Mononuclear cell (primary cell): ENCODE data around the gene PTCD1. TPM values are rescaled to one million over a fixed set of nuclear protein-coding genes. Genes with fewer than 3 reads are reported as not detected.
"Not testable (repeated sequence)": the region's sequence is repeated elsewhere in the genome, so short reads cannot be mapped to it uniquely, and the experiment has no call there.

ENCODE experiments used
- H3K27me3 ChIP-seq: 2 replicates; pipeline ENCODE4 v1.6.0; 2011; ENCODE audit warnings: low read length, control low read depth; ENCODE audit not compliant: insufficient read depth
- H3K4me1 ChIP-seq: 2 replicates; pipeline ENCODE4 v1.5.1; 2011; ENCODE audit warnings: mild to moderate bottlenecking, low read length, control low read depth; ENCODE audit not compliant: insufficient read depth
- H3K4me3 ChIP-seq: 2 replicates; pipeline ENCODE4 v1.5.1; 2011; ENCODE audit warnings: mild to moderate bottlenecking, low read length, moderate library complexity
- H3K9me3 ChIP-seq: 2 replicates; pipeline ENCODE4 v1.5.1; 2011; ENCODE audit warnings: low read depth, mild to moderate bottlenecking, control low read depth, low read length
- total RNA-seq: library from RNA; depleted of rRNA; stranded (reverse); fragments of >200 nt; gene quantifications from one replicate; pipeline ENCODE4 v1.2.3, GENCODE V29; 2012

Gene PTCD1
- total RNA-seq, 1 donor: 3.1 TPM

DNA sequence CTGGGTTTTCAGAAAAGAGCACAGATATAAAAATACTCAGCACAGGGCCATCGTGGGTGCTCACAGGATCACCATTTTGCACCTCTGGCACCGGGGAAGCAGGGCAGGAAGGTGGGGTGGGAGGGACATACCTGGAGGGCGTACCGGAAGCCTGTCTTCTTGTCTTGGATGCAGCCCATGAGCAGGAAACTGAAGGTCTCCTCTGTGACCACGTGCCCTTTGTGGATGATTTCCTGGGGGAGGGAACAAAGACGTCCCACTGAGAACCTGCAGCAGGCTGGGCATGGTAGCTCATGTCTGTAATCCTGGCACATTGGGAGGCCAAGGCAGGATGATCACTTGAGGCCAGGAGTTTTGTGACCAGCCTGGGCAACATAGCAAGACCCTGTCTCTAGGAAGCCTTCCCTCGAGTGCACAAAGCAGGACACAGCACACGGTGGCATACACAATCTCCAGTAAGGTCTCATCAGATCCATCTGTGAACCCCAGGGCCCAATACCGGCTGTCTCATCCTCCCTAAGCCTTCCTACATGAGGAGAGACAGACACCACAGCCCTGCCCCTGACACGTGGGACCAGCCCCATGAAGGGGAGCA is 9.5 kb downstream of the PTCD1 start:
- Histone ChIP-seq H3K27me3 (no peaks in the 10 kb centered on the region), H3K4me3 (no peak overlapping the region), H3K4me1 (no peaks in the 10 kb centered on the region), H3K9me3 (no peaks in the 10 kb centered on the region)

DNA sequence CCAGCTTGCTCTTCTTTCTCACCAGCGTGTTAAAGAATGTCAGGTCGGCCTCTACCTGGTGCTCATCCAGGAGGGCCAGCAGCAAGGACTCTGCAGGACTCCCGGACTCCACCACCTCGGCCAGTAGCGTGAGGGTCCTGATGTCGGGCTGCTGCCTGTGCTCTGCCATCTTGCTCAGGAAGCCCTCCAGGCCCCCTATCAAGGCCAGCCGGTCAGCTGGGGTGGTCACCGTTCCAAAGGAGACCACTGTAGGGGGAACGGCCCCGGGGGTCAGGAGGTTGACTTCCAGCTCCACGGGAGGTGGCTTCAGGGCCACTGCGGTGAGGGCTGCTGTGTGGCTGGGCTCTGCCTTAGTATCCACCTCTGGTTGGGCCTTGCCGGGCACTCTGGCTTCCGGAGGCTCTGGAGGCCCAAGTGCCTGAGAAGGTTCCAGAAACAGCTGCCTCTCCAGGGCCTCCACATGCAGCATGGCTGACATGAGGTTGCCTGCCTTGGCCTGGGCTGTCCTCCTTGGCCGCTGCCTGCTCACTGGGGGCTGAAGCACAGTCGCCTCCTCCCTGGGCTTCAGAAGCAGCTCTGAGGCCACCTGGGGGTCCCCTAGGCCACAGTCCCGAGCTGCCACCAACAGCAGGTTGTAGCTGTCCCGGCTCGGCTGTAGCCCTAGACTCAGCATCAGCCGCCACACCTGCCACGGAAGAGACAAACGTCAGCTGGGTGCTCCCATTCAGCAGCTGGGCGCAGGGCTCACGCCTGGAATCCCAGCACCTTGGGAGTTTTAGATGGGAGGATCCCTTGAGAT is 13.5 kb downstream of the PTCD1 start:
- Histone ChIP-seq H3K4me3 (no peak overlapping the region), H3K4me1 (no peaks in the 10 kb centered on the region), H3K9me3 (no peaks in the 10 kb centered on the region), H3K27me3 (no peaks in the 10 kb centered on the region)

DNA sequence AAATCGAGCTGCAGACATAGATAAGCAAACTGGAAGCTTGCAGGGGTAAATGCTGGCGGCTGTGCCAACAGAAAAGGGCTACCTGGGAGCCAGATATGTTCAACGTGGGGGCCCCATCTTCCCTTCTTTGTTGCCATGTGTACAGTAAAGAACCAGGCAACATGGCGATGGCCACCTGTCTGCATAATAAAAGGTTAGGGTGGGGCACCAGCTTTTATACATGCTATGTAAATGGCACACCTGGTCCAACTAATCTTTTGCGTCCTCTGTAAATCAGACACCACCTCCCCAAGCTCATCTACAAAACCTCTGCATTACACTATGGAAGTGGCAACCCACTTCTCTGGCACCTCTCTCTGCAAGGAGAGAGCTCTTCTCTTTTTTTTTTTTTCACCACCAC is 16.0 kb downstream of the PTCD1 start:
- Histone ChIP-seq H3K4me3 (no peak overlapping the region), H3K27me3 (no peaks in the 10 kb centered on the region), H3K4me1 (no peaks in the 10 kb centered on the region), H3K9me3 (no peaks in the 10 kb centered on the region)

DNA sequence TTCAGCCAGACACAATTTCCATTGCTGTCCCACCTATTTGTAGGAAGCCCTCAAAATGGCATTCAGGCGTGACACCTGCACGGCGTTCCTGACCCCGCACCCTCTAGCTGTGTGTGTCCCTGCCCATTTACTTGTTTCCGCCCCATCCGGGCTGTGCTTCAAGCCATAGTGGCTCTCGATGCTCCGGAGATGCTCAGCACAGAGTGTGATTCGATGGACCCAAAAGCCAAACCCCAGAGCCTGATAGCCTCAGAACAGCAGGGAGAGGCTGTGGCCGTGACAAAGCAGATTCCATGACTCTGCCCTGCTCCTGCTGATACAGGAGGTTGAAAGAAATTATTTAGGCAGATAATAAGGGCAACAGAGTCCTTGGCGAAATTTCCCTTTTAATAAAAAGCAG is 16.4 kb downstream of the PTCD1 start:
- H3K4me1 ChIP-seq: no peaks in the 10 kb centered on the region
- no peak overlapping the region for H3K4me3 ChIP-seq
- no peaks in the 10 kb centered on the region for H3K9me3 ChIP-seq
- no peaks in the 10 kb centered on the region for H3K27me3 ChIP-seq

DNA sequence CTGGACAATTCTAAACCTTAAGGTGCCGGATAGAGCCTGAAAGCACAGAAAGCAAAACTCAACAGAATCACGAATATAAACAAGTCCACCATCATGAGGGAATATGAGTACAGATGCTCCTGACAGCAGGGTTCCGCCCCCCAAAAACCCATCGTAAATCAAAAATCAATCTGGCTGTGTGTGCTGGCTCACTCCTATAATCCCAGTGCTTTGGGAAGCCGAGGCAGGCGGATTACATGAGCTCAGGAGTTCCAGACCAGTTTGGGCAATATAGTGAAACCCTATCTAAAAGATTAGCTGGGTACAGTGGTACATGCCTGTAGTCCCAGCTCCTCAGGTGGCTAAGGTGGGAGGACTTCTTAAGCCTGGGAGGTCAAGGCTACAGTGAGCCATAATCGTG is 17.6 kb downstream of the PTCD1 start:
- Histone ChIP-seq H3K4me1 (no peaks in the 10 kb centered on the region), H3K9me3 (no peaks in the 10 kb centered on the region), H3K27me3 (no peaks in the 10 kb centered on the region), H3K4me3 (no peak overlapping the region)

DNA sequence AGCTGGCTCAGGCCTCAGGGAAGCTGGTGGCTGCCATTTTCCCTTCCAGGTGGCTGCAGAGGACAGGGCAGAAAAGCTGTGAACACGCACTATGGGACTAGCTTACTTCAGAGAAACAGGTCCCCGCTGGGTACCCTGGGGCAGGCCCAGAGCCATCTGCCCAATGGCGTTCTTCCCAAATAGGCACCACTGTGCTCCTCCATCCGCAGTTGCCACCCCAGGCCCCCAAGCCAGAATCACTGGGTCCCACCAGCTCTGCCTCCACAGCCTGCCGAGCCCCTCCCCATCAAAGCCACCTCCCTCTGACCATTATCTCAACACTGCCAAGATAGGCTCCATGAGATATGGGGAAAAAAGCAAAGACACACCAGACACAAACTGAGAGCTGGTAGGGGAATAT is 18.4 kb downstream of the PTCD1 start:
- Histone ChIP-seq H3K9me3 (no peaks in the 10 kb centered on the region), H3K27me3 (no peaks in the 10 kb centered on the region), H3K4me1 (no peaks in the 10 kb centered on the region), H3K4me3 (no peak overlapping the region)

DNA sequence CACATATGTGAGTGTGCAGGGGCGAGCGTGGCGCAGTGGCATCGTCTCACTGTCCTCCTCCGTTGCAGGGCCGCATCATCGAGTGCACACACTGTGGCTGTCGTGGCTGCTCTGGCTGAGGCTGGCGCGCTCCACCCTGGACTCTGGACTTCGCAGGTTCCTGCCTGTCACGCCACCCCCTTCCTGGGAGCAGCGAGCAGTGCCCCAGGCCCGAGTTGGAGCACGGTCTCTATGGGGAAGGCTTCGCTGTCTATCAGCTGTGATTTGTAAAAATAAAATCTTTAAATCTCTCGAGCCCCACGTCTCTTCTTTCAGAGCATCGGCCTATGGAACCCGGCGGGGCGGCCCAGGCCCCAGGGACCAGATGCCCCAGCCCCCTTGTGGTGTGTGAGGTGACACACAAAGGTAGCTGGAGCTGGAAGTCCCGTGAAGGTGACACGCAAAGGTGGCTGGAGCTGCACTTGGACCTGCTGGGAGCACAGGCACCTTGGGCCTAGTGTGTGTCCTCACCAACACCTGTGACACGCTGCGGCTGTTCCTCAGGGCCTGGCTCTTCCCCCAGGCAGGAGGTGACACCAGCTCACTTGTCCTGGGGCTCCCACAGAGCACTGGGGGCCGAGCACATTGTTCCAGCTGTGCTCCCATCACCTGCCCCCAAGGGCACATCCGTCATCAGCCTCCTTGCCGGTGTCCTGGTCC is 19.1 kb downstream of the PTCD1 start:
- Histone ChIP-seq H3K4me3 (no peak overlapping the region), H3K9me3 (no peaks in the 10 kb centered on the region), H3K4me1 (no peaks in the 10 kb centered on the region), H3K27me3 (no peaks in the 10 kb centered on the region)

DNA sequence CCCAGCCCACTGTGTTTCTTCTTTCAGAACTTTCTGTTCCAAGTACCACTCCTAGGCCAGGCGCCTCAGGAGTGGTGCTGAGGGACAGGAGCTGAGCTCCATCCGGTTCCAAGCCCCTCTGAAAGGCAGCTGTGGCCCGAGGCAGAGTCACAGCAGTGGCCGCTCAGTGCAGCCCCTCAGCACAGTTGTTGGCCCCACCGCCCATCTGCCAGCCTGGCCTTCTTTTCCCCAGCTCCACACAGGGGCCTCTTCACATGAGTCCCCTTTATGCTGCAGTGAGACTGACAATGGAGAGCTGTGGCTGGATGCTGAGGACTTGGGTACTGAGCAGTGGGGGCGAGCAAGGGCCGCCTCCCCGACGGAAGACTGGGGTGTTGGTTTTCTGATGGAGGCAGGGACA is 20.3 kb downstream of the PTCD1 start:
- no peak overlapping the region for H3K4me3 ChIP-seq
- no peaks in the 10 kb centered on the region for H3K4me1 ChIP-seq
- H3K27me3 ChIP-seq: no peaks in the 10 kb centered on the region
- H3K9me3 ChIP-seq: no peaks in the 10 kb centered on the region

DNA sequence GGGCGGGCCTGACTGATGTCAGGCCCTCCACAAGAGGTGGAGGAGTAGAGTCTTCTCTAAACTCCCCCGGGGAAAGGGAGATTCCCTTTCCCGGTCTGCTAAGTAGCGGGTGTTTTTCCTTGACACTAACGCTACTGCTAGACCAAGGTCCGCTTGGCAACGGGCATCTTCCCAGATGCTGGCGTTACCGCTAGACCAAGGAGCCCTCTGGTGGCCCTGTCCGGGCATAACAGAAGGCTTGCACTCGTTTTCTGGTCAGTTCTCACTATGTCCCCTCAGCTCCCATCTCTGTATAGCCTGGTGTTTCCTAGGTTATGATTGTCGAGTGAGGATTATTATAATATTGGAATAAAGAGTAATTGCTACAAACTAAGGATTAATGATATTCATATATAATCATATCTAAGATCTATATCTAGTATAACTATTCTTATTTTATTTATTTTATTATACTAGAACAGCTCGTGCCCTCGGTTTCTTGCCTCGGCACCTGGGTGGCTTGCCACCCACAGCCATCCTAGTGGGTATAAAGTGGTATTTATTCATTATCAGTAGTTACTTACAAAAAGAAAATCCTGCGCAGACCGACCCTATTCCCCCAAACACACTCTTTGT is 23.0 kb downstream of the PTCD1 start:
- not testable (repeated sequence) for H3K27me3 ChIP-seq, H3K9me3 ChIP-seq

DNA sequence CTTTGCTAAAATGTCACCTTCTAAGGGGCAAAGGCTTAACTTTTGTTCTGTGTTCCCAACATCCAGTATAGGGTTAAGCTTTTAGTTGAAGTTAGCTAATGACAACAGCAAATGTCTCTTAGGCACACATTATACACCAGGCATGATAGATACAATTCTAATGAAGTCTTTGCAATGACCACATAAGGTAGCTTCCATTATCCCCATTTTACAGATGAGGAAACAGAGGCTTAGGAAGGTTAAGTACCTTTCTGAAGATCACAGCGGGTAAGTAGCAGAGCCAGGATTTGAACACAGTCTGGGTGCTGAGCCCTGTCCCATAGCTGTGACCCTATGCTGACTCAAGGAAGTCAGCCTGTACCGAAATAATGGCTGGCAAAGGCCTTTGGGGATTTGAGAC is 28.0 kb downstream of the PTCD1 start:
- H3K4me3 ChIP-seq: no peak overlapping the region
- H3K9me3 ChIP-seq: no peaks in the 10 kb centered on the region
- H3K27me3 ChIP-seq: no peaks in the 10 kb centered on the region
- H3K4me1 ChIP-seq: peaks cover 31% of the 10 kb centered on the region

More for the DNA sequence above, 23.0 kb downstream of the PTCD1 start:
- not testable (repeated sequence) for H3K4me3 ChIP-seq, H3K4me1 ChIP-seq

DNA sequence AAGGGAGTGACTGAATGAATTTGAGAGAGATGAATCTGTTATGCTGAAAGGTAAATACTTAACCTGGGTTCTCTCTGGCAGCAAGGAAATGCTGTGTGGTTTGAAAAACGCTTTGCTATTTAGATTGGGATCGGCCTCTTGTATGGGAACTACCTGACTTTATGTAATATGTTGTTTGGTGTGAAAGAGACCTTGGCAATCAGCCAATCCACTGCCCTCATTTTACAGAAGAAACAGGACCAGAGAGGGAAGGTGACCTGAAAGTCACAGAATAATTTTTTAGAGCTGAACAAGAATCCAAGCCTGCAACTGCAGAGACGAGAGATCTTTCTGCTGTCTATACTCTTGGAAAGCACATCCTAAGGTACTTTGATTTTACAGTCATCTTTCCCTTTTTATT is 28.8 kb downstream of the PTCD1 start:
- Histone ChIP-seq H3K4me1 (peaks cover 31% of the 10 kb centered on the region), H3K27me3 (no peaks in the 10 kb centered on the region), H3K4me3 (peak overlapping the region; percentile 87), H3K9me3 (no peaks in the 10 kb centered on the region)

DNA sequence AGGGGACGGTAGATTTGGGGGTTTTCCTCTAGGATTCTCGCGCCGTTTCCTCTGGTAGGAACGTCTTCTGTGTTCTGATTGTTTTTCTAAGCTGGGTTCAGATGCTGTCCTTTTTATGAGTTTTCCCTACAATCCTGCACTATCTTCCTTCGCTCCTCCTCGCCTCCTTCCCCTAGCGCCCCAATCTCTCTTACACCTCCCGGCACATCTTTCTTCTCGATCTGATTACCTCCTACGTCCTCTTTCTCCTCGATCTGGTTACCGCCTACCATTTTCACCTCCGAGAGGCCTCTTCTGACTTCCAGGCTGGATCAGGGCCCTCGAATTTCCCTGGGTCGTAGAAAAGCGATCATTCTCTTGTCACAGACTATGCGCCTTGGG is 29.4 kb downstream of the PTCD1 start:
- H3K9me3 ChIP-seq: no peaks in the 10 kb centered on the region
- no peaks in the 10 kb centered on the region for H3K27me3 ChIP-seq
- peak overlapping the region; percentile 87 for H3K4me3 ChIP-seq
- peaks cover 31% of the 10 kb centered on the region for H3K4me1 ChIP-seq

DNA sequence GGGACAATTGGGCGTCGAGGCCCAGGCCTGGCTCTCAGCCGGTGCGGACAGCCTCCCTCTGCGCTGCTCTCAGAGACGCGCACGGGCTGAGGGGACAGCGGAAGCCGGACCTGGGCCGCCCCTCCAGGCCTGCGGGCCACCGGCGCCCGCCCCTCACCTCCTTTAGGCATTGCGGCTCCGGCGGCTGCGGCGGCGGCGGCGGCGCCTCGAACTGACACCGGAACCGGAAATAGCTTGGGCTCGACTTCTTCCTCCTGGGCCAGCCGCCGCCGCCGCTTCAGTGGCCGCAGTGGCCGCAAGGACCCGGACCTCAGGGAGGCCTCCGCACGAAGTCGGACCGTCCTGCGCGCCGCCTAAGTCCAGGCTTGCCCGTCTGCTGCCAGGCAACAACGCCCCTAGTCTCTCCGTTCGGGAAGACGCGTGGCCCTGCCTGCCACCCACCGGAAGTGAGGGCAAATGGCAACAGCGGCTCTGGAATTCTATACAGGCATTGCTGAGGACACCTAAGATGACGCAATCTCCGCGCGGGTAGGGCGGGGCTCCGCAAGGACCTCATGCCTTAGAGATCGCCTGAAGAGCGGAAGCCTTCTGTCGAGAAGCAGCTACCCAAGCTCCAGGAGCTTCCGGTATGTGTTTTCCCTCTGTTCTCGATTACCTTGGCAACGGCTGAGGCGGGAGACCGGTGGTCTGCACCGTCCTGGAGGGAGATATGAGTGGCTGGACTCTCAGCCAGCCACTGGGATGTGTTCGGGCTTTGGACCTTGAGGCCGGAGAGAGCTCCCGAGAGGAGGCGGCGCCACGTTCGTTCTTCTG is 30.0 kb downstream of the PTCD1 start, which contains the start of the genes BUD31 and PDAP1:
BUD31 (plus strand) TSS at position 591 of the 813 bp plus-strand sequence. CDS start 2,124 bp downstream, outside the sequence.
PDAP1 (minus strand) TSS at position 219 of the 813 bp plus-strand sequence; CDS start at position 170, 49 bp downstream.
- no peaks in the 10 kb centered on the region for H3K9me3 ChIP-seq
- peak within 1 kb of the TSS; percentile 87 for H3K4me3 ChIP-seq
- no peaks in the 10 kb centered on the region for H3K27me3 ChIP-seq
- peaks cover 31% of the 10 kb centered on the region for H3K4me1 ChIP-seq

DNA sequence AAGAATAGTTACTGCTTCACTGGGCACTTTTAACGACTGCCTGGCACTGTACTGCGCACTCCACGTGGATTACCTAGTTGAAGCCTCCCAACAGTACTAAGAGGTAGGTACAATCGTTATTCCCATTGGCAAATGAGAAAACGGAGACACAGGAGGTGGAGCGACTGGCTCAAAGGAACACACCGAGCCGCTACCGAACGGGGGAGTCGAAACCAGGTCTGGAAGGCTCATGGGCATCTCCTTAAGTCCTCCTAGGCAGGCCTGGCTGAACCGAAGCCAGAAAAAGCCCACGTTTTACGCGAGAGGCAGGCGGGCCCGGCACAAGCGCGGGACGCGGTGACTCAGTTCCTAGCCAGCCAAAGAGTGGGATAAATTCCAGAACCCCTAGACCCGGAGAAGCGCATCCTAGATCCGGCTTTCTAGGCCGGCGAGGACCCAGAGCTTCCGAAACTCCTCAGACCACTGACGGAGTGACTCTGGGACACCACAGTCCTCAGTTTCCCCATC is 30.7 kb downstream of the PTCD1 start:
- H3K9me3 ChIP-seq: no peaks in the 10 kb centered on the region
- H3K4me3 ChIP-seq: peak overlapping the region; percentile 87
- no peaks in the 10 kb centered on the region for H3K27me3 ChIP-seq
- peaks cover 31% of the 10 kb centered on the region for H3K4me1 ChIP-seq
